ENCODE measurements around the gene CCDC24. TPM values are rescaled to one million over a fixed set of nuclear protein-coding genes. Genes with fewer than 3 reads are reported as not detected.

Gene CCDC24
- total and polyA plus RNA-seq, 9 of the 15 experiments (the other 6 are each of a cell fraction or from before 2014, with no cell fraction given): 0.31 to 4.5 (median 1.5) TPM

DNA sequence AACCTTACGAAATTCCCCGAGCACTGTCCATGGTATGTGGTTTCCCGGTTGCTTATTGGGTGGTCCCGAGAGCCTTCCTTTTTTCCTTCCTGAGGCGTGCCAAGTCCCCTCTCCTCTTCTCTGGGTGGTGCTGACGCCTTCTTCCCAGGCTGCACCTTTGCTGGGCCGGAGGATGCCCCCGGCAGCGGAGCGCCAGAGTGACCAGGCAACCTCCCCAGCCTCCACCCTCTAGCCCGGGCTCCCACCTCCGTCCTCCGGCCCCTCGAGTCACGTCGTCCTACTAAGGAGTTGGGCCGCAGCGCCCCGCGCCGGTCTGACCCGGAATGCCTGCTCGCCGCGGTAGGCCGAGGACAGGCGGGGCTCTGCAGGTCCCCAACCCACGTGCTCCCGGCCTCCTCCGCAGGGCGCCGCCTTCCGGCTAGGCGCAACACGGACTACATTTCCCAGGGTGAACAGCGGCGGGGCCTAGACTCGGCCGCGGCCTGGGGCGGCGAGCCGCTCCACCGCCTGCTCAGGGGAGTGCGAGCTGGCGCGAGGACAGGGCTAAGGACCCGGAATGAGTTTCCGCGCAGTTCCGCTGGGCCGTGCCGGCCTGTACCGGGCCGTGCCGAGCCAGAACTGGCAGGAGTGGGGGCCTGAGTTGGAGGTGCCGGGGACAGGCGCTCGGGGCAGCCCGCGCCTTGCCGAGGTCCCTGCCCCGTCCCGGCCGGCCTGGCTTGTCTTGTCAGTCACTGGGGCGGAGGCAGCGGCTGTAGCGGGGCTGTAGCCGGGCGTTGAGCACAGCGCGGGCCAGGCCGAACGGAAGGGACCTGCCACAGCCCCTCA lies 45.0 kb upstream of the CCDC24 start, which contains the start of gene IPO13 (continued):
- TF ChIP-seq, protein P1, sequence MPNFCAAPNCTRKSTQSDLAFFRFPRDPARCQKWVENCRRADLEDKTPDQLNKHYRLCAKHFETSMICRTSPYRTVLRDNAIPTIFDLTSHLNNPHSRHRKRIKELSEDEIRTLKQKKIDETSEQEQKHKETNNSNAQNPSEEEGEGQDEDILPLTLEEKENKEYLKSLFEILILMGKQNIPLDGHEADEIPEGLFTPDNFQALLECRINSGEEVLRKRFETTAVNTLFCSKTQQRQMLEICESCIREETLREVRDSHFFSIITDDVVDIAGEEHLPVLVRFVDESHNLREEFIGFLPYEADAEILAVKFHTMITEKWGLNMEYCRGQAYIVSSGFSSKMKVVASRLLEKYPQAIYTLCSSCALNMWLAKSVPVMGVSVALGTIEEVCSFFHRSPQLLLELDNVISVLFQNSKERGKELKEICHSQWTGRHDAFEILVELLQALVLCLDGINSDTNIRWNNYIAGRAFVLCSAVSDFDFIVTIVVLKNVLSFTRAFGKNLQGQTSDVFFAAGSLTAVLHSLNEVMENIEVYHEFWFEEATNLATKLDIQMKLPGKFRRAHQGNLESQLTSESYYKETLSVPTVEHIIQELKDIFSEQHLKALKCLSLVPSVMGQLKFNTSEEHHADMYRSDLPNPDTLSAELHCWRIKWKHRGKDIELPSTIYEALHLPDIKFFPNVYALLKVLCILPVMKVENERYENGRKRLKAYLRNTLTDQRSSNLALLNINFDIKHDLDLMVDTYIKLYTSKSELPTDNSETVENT (CRISPR knock-in tag; IDR thresholded peaks at IDR 0.05): peak; percentile 43
- TF ChIP-seq, protein P2, sequence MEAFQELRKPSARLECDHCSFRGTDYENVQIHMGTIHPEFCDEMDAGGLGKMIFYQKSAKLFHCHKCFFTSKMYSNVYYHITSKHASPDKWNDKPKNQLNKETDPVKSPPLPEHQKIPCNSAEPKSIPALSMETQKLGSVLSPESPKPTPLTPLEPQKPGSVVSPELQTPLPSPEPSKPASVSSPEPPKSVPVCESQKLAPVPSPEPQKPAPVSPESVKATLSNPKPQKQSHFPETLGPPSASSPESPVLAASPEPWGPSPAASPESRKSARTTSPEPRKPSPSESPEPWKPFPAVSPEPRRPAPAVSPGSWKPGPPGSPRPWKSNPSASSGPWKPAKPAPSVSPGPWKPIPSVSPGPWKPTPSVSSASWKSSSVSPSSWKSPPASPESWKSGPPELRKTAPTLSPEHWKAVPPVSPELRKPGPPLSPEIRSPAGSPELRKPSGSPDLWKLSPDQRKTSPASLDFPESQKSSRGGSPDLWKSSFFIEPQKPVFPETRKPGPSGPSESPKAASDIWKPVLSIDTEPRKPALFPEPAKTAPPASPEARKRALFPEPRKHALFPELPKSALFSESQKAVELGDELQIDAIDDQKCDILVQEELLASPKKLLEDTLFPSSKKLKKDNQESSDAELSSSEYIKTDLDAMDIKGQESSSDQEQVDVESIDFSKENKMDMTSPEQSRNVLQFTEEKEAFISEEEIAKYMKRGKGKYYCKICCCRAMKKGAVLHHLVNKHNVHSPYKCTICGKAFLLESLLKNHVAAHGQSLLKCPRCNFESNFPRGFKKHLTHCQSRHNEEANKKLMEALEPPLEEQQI (IDR thresholded peaks at IDR 0.05): no peak; the same call in 1 of the 2 replicates
- TF ChIP-seq FOXM1 (IDR thresholded peaks at IDR 0.05; ENCODE audit: low read depth) (no peak), FOXM1 (CRISPR knock-in tag; IDR thresholded peaks at IDR 0.05; ENCODE audit: low read depth) (peak; percentile 7; the same call in 1 of the 2 replicates), RFX5 (IDR thresholded peaks at IDR 0.05; ENCODE audit: low read depth, low read length) (0 out of 2 replicates have a peak, but pooled peaks have one; percentile 31), MED1 (CRISPR knock-in tag; IDR thresholded peaks at IDR 0.05; ENCODE audit: borderline replicate concordance) (no peak), TAF15 (IDR thresholded peaks at IDR 0.05; ENCODE audit: low read depth, low read length) (peak; percentile 50; the same call in 1 of the 2 replicates), KLF16 (IDR thresholded peaks at IDR 0.05) (peak; percentile 58; the same call in 1 of the 2 replicates), GABPB2 (CRISPR knock-in tag; conservative IDR thresholded peaks at IDR 0.05) (no peak), SMAD4 (CRISPR knock-in tag; conservative IDR thresholded peaks at IDR 0.05) (peak; percentile 73), SREBF1 (IDR thresholded peaks at IDR 0.05; ENCODE audit: borderline replicate concordance, low read depth, low read length) (peak; percentile 69), NONO (IDR thresholded peaks at IDR 0.05; ENCODE audit: low read depth in 2 of 2, low read length in 1 of 2) (peak in 1 of 2 experiments; percentile 85; a peak in 3 of 4 replicates), ETV5 (CRISPR knock-in tag; IDR thresholded peaks at IDR 0.05; ENCODE audit: low read depth) (peak; percentile 91), L3MBTL2 (IDR thresholded peaks at IDR 0.05) (peak; percentile 96), ZNF124 (CRISPR knock-in tag; IDR thresholded peaks at IDR 0.05) (no peak), MCM3 (IDR thresholded peaks at IDR 0.05) (no peak)
- TF ChIP-seq, protein P3, sequence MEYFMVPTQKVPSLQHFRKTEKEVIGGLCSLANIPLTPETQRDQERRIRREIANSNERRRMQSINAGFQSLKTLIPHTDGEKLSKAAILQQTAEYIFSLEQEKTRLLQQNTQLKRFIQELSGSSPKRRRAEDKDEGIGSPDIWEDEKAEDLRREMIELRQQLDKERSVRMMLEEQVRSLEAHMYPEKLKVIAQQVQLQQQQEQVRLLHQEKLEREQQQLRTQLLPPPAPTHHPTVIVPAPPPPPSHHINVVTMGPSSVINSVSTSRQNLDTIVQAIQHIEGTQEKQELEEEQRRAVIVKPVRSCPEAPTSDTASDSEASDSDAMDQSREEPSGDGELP (CRISPR knock-in tag; IDR thresholded peaks at IDR 0.05; ENCODE audit: borderline replicate concordance): peak; percentile 96
- TF ChIP-seq, protein P4, sequence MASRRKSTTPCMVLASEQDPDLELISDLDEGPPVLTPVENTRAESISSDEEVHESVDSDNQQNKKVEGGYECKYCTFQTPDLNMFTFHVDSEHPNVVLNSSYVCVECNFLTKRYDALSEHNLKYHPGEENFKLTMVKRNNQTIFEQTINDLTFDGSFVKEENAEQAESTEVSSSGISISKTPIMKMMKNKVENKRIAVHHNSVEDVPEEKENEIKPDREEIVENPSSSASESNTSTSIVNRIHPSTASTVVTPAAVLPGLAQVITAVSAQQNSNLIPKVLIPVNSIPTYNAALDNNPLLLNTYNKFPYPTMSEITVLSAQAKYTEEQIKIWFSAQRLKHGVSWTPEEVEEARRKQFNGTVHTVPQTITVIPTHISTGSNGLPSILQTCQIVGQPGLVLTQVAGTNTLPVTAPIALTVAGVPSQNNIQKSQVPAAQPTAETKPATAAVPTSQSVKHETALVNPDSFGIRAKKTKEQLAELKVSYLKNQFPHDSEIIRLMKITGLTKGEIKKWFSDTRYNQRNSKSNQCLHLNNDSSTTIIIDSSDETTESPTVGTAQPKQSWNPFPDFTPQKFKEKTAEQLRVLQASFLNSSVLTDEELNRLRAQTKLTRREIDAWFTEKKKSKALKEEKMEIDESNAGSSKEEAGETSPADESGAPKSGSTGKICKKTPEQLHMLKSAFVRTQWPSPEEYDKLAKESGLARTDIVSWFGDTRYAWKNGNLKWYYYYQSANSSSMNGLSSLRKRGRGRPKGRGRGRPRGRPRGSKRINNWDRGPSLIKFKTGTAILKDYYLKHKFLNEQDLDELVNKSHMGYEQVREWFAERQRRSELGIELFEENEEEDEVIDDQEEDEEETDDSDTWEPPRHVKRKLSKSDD (conservative IDR thresholded peaks at IDR 0.05; ENCODE audit: low read length): no peak; the same call in 1 of the 2 replicates
